PC-3 (cell line): ENCODE measurements around the gene ACO1.

Experiments used
- EZH2 ChIP-seq: fragments of 300-600 bp; sonication (generic); IDR thresholded peaks from one replicate; pipeline ENCODE4 v1.6.1; 2017; ENCODE audit warnings: antibody characterized with exemption, mild to moderate bottlenecking, low read length; ENCODE audit not compliant: unreplicated experiment
- TF ChIP-seq, protein P1 (sequence below): fragments of 300-600 bp; sonication (generic); conservative IDR thresholded peaks from 2 replicates; pipeline ENCODE4 v1.5.1; 2017; ENCODE audit warnings: antibody characterized with exemption, low read depth, mild to moderate bottlenecking, low read length

DNA sequence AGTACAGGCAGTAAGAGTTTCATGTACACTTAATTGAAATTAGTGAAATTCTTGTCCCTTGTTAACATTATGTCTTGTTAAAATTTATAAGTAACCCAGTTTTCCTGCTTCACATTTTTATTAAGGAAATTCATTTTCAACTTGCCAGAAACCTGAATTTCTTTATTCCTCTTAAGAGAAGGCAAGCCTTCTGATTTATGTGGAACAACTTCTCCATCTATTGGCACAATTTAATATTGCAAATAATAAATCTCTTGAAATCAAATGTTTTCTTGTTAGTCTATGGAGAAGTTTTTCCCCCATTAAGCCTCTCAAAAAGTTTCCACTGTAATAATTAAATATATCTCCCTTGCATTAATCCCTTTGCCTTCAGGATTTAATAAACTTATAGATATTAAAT lies 33.8 kb upstream of the ACO1 start:
- TF ChIP-seq, protein P1, sequence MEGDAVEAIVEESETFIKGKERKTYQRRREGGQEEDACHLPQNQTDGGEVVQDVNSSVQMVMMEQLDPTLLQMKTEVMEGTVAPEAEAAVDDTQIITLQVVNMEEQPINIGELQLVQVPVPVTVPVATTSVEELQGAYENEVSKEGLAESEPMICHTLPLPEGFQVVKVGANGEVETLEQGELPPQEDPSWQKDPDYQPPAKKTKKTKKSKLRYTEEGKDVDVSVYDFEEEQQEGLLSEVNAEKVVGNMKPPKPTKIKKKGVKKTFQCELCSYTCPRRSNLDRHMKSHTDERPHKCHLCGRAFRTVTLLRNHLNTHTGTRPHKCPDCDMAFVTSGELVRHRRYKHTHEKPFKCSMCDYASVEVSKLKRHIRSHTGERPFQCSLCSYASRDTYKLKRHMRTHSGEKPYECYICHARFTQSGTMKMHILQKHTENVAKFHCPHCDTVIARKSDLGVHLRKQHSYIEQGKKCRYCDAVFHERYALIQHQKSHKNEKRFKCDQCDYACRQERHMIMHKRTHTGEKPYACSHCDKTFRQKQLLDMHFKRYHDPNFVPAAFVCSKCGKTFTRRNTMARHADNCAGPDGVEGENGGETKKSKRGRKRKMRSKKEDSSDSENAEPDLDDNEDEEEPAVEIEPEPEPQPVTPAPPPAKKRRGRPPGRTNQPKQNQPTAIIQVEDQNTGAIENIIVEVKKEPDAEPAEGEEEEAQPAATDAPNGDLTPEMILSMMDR, result peak; percentile 53
- no peak for TF ChIP-seq EZH2
